NCI-H1694 (cell line): Measurements from ENCODE around the gene CAMKV.

Experiments
- DNase-seq: peaks from one replicate; lab custom pipeline; 2025; lab: John Stamatoyannopoulos, UW

CAMKV gene

DNA sequence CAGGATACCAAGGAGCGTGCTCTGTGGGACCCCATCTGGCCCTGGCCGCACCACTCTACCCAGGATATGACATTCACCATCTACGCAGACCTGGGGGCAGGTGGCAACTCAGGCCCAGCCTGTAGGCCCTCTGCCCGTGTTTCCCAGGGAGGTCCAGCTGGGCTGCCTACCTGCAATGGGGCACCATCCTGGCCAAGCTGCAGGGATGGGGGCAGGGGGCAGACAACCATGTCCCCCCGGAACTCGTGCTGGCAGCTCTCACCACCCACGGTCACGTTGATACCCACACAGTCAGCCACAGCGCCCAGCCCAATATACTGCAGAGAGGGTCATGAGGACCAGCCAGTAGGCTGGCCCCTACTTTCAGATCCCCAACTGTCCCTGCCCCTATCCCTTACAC lies 26.1 kb upstream of the CAMKV start:
- no peak for DNase-seq

DNA sequence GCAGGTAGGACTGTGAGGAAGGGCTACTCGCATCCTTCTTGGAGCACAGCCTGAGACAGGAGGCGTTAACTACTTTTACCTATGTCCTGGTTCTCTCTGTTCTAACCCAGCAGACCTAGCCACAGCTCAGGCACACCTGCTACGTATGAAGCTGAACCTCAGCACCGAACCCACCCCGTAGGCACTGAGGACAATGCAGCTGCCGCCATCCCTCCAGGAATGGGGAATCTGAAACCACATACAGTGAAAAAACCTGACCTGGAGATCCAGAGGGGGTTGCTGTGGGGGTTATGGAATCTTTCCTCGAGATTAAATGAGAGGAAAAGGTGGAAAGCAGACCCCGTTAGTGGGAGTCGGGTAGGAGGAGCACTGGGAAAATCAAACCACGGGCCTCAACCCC lies 19.6 kb upstream of the CAMKV start:
- no peak for DNase-seq

DNA sequence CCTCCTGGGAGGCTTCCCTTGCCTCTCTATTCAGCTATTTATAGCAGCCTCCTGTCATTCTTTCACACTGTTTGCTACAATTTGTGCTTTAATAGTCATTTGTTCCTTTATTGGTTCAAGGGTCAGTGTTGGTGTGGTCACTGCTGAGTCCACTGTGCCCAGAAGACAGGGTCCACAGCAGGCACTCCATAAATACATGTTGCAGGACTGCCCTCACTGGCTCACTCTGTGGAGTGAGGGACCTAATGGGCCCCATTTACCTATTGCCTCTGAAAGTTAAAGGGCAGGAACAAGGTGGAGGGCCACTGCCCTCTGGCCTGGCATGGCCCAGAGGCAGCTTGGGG lies 17.2 kb upstream of the CAMKV start:
- DNase-seq: no peak

DNA sequence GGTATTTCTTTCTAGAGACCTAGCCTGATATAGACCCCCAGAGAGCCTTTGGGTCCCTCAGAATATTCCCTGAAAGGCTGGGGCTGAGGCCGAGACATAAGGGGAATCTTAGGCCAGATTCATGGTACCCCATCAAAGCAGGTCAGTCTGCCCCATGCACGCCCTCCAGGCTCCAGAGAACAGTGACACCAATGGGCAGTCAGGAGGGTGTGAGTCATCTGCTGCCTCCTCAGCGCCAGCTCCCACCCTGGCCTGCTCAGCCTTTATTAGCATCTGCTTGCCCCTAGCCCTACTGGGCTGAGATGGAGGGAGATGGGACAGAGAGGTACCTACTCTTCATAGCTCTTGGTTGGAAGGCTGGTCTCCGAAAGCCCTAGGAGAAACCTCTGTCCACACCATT lies 14.3 kb upstream of the CAMKV start:
- DNase-seq: no peak

DNA sequence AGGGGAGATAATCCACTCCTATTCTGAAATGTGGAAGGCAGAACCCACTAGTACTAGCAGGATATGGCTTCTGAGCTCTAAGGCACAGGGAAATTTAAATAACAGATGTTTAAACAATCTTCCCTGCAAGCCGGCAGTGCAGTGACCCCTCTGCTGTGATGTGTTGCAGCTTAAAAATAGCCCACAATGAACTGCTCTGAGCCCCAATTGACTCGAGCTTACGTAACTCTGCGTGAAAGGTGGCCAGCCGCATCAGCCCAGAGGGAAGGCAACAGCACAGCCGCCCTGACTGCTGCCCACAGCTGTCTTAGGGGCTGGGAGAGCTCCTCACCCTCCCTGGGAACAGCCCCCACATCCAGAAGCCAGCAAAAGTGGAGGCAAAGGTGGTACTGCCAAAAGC lies 12.5 kb upstream of the CAMKV start:
- no peak for DNase-seq

DNA sequence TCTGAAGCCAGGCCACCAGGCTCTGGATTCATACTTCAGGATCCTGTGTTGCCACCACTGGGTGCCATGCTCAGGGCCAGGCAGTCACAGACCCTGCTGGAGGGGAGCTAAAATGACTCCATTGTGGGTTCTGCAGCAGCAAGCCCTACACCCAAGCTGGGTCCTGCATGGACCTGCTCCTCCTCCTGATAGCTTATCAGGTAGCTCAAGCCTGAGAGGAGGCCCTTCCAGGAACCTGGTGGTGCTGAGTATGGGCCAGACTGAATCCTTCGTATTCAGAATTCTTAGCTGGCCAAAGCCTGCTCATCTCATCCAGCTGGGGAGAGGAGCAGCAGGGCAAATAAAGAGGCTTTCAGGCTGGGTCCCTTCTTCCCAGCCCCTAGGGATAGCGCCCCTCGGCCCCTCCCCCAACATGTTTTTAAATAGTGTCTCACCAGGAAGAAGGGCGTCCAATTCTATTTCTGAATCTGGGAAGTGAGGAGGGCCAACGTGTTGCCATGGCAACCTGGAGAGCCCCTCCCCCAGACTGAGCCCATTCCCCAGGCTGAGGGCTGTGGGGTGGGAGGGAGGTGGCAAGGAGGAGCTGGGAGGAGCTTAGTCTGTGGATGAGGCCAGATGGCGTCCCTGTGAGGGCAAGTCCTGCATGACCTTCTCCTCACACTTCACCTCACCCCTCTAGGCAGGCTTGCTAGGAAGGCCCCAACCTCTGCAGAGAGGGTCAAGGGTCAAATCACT lies 11.0 kb upstream of the CAMKV start:
- peak; percentile 67 for DNase-seq

DNA sequence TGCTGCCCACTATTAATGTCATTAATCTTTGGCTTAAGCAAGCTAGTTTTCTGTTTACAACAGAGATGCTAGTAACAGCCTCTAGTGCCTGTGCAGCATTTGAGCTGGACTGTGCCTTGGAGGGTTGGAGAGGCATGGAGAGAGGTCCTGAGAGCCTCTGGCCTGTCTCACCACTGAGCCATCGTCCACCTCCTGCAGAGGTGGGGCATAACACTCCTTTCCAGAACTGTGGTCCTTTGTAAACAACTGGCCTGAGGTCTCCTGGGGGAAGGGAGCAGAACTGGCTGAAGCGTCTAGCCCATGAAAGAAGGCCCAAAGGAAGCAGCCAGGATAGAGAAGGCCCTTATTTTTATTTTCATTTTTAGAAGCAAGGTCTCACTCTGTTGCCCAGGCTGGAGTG lies 10.0 kb upstream of the CAMKV start:
- no peak for DNase-seq

DNA sequence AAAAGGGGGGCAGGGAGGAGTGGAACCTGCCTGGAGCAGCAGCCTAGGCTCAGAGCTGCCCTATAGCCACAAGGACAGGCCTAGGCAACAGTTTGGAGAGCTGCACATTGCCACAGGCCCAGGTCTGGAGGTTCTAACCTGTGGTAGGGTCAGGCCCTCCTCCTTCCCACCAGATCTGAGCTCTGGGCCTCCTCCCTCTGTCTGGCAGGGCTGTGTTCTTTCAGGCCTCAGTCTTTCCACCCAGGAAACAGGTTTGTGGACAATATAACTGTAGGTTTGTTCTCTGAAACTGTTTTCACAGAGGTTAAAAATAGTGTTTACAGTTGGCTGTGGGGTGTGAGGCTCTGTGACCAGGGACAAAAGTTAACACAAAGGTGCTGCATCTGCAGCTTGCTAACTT lies 9.0 kb upstream of the CAMKV start:
- no peak for DNase-seq

DNA sequence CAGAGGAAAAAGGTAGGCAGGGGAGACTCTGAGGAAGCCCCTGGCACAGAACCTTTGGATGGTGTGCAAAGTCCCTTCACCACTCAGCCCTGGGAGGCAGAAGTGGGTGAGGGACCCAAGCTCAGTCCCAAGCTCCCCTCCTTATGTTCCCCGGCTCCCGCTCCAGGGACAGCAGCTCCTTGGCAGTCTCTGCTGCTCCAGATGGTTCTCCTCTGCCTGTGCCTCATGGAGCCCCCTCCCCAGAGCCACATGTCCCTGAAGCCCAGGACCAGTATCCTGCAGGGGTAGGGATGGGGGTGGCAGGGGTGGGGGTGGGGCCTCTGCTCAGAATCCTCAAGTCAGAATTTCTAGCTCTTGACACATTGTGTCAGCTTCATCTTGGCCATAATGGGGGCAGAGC lies 8.0 kb upstream of the CAMKV start:
- no peak for DNase-seq

DNA sequence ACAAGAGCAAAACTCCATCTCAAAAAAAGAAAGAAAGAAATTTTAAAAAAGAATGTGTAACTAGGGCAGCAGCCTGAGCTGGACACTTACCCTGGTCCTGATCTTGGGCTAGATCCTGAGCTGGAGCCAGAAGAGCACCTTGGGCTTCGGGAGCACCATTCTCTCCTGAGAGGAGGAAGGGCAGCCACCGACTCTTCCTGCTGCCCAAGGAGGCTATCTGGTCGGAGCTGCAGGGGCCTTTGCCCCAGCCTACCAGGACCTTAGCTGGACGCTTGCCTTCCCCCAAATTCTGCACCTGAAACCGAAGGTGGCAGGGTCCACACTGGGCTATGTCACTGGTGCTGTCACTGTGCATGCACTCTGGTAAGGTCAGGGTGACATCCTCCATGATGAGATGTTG lies 6.9 kb upstream of the CAMKV start:
- DNase-seq: no peak

DNA sequence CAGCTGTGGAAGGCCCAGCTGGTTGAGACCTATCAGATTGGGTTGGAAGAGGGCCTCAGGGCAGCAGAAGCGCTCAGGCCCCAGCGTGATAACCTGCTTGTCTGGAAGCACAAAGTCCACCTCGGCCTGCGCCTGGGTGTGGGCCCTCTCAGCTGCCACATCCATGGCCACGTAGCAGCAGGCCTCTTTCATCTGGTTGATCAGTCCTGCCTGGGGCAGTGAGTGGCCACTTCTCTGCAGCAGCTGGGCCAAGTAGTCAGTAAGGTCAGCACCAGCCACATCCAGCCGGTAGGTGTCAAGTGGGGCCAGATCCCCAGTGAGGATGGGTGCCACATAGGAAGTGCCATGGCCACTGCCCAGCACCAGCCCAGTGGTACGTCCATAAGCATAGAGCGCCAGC lies 3.9 kb upstream of the CAMKV start:
- DNase-seq: no peak

DNA sequence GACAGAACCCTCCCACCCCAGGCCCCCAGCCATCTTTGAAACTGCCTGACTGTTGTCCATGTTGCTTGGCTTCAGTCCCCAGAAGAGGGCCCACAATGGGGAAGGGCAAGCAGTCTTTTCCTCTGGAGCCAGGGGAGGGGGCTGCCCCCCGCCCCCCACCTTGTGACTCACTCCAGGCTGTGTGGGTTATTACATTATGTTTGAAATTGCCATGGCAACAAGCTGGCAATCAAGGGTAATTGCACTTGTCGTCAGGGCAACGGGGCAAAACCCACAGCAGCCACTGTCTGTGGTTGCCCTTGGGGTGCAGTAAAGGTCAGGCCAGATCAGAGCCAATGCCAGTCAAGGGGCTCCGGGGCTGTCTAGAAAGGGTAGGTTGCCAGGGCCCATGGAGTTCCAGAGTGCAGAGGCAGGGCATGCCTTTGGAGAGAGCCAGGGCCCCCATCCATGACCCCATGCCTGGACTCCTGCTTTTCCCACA lies 3.1 kb upstream of the CAMKV start:
- DNase-seq: no peak

DNA sequence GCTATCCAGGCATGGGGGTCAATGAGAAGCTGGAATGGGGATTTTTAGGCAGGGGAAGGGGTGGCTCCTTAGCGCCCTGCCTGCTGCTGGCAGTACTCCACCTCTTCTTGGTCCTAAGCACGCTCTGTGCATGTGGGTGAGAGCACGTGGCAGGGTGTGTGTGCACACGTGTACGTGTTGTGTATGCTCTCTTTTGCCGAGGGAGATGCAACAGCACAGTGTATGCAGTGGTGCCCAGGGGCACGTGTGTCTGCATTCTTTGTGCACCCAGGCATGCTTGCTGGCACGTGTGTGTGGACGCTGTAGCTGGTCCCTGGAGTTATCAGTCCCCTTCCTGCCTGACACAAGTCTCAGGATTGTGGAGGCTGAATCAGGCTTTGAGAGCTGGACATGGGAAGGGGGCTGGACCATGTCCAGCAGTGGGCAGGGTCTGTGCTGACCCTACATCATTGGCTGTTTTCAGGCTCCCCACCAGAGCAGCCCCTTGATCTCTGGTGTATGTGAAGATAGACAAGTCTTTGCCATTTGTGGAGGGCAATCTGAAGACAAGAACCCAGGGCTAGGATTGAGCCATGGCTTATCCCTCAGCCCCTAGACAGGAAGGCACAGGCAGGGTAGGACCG lies 1.9 kb upstream of the CAMKV start:
- DNase-seq: no peak

DNA sequence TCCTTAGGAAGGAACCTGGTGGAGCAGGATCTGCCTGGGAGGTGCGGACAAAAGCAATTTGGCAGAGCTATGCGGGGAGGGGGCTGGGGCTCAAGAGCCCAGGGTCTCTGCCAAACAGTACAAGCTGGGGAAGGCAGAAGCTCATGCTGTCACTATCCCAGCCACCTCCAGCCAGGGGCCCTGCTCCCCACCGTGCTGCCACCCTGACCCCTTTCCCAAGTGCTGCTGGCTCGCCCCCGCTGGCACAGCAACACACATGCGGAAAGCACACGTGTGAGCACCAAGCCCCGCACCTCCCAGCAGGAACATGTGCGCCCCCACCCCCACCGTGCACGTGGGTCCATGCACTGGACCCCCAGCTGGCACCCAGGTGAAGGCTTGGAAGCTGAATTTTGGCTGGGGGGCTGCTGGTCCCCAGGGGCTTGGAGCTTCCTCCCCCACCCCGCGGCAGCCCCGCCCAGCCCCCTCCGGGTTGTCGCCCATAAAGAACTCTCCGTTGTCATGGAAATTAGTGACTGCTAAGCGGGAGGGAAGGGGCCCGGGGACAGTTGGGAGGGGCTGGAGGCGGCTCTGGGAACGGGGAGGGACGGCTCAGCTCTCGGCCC lies 742 bp downstream of the CAMKV start:
- DNase-seq: no peak

DNA sequence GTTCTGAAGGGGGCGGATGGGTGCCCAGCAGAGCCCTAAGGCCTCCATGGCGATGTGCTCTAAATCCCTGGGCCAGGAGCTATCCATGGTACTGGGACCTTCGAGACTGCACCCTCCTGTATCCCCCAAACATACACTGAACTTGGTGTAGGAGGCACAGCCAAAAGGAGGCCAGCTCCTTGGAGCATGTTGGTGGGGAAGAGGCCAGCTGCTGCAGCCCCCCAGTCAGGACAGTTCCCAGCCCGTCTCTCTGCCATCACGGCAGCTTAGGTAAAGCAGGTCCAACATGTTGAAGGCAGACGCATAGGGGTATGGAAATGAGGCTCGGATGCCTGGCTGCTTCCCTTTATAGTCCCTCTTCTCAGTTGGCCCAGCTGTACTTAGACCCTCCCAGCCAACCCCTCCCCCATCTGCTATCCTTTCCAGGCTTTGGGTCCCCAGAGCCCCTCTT lies 1.8 kb downstream of the CAMKV start:
- DNase-seq: no peak

DNA sequence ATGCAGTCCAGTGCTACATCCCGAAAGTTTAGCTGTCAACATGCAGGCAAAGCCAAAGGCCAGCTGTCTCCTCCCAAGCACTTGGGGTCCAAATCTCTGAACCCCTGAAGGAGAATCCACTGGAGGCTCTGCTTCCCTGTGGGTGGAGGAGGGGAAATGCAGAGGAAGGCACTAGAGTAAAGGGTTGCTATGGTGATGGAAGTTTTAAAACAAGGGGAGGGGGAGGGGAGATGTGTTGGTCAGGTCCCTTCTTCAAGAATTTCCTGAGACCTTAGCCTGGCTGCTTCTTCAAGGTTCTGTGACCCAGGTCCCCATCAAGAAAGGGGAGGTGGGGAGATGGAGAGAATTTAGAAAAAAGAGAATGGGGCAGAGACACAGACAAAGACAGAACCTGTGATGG lies 2.3 kb downstream of the CAMKV start:
- no peak for DNase-seq

DNA sequence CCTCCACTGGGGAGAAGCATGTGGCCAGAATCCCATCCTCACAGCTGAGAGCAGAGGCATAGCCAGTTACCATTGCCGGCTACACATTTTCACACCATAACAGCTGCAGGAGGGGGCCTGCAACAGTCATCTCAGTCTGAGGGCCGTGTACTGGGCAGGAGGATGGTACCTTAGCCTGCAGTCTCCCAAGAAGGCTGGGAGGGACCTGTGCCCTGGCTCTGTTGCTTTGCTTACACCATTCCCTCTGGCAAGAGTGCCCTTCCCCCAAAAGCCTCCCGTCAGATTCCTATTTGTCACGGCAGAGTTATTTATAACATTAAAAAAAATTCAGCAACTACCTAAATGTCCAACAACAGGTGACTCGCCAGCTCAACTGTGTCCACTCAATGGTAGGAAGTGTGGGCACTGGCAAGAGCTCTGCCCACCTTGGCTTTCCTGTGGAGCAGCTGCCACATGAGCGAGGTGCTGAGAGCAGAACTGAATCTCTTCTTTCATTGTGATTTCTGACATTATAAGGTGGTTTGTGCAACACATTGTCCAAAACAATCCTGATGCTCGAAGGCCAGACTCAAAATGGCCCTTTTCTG lies 4.4 kb downstream of the CAMKV start:
- no peak for DNase-seq

DNA sequence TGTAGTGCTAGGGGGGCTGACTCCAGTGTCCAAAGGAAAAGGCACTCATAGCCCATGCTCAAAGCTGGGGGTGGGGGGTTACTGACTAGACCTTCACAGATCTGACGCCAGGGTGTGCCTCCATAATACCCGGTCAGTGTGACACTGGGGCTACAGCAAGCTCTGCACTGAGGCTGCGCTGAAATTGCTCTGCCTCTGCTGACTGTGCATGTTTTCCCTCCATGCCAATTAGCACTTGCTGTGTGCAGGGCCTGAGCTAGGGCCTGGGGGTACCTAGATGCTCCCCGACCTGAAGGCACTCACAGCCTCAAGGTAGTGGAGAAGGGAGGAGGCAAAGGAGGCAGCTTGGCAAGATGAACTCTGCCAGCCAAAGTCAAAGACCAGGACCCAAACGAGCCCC lies 5.2 kb downstream of the CAMKV start:
- DNase-seq: no peak

DNA sequence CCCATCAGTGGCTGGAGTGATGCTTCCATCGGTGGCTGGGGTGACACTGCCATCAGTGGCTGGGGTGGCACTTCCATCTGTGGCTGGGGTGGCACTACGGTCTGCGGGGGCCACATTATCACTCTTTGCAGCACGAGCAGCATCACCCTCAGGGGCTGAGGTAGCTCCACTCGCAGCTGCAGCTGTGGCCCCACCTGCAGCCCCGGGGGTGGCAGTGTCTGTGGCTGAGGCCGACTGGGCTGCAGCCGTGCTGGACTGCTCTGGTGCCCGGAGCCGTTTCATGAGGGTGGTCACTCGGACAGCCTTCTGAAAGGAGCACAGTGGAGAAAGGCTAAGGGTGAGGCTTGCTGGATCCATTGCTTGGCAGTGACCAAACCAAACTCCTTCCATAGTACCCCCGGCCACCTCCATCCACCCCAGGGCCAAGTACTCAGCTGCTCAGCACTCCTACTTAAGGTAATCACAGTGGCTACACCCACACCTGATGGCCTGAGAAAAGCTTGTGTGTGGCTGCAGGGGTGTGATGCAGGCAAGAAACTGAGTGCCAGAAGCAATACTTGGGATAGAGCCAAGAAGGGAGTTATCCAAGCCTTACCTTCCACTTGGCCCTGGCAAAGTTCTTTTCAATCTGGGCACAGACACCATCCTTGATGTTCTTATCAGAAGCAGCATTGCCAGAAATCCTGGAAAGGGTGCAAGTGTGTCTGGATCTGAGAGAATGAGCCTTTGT lies 10.0 kb downstream of the CAMKV start:
- no peak for DNase-seq

DNA sequence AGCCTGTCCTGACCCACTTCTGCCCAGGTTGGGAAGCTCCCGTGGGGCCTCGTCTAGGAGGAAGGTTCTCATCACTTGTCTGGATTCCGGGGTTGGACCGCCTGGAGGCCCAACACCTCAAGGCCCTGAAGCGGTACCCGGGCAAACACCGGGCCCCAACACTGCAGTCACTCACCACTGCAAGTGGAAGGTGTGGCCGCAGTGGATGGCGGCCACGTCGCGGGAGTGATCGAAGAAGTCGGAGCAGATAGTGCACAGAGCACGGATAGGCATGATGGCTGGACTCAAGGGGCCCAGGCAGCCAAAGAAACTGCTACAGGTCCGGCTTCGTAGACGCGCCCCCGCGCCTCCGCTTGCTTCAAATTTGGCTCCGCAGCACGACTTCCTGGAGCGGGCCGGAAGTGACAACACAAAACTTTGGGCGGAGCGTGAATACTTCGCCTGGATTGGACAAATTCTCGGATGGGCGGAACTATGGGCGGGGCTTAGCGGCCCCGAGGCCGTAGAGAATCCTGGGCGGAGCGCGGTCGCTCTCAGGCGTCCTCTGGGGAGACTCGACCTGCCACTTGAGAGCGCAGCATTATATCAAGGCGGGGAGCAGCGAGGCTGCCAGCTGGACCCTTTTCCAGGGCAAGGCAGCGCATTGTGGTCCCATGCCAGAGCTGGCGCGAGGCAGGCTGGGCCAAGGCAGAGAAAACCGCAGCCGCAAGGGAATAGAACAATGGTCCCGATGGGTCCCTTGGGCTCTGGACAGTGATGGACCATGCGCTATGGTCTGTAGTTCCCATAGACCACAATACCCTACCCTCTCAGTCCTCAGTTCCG lies 13.3 kb downstream of the CAMKV start, which contains the start of gene TRAIP:
TSS of gene TRAIP (minus strand) at position 384 of the 825 bp plus-strand sequence. CDS start at position 273, 111 bp downstream.
- peak; percentile 74 for DNase-seq

DNA sequence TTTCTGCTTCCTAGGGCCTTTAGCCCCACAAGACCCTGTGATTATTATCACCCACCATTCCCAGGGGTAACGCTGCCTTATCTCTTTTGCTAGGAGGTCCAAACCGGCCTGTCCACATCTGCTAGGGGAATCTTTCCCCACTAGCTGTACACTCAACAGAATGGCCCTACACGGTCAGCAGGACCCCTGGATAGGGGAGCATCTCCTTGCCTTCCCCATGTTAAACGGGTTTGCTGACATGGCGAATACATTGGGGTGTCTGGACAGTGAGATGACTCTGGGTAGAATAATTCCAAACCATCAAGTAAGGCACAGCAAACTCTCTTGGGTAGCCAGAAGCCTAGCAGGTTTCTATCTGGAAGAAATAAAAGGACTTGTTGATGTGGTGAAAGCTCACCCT lies 14.0 kb downstream of the CAMKV start:
- no peak for DNase-seq
